ENCODE data around the gene GH1. TPM values are rescaled to one million over a fixed set of nuclear protein-coding genes. Genes with fewer than 3 reads are reported as not detected.
"Not testable (repeated sequence)": the region's sequence is repeated elsewhere in the genome, so short reads cannot be mapped to it uniquely, and the experiment has no call there.

The GH1 gene
- total and polyA plus RNA-seq, 2 of the 13 experiments (the other 11 are each of a cell fraction or from before 2014, with no cell fraction given), result not detected

DNA sequence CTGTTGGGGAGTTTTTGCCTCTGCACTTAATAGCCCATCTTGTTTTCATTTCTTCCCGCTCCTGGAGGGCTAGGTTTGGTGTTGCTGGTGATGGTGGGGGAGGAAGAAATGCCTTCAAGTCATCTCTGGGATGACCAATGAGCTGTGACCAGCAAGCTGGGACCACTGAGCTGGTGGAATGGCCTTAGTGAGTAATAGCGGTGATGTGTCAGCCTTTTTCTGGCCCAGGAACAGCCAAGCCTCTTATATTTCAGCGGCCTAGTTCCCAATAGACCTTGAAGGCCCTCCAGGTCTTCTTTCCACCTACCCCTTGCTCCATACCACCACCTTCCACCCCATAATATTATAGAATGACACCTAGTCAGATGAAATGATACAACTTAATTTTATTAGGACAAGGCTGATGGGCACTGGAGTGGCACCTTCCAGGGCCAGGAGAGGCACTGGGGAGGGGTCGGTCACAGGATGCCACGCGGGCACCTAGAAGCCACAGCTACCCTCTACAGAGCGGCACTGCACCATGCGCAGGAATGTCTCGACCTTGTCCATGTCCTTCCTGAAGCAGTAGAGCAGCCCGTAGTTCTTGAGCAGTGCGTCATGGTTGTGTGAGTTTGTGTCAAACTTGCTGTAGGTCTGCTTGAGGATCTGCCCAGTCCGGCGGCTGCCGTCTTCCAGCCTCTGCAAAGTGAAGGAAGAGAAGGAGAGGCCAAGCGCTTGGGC is 46.8 kb downstream of the GH1 start:
- DNase-seq (ENCODE audit: low spot score); H3K4me1 ChIP-seq (ENCODE audit: insufficient read depth, low read length); intact Hi-C loops (cut with micrococcal nuclease; ENCODE audit: unreplicated experiment); ATAC-seq; FAIRE-seq; H3K79me2 ChIP-seq (ENCODE audit: insufficient read depth, low read length); H3K36me3 ChIP-seq (replicated peaks in 1 of 2; ENCODE audit: control insufficient read depth in 1 of 2, insufficient read depth in 2 of 2, low read length in 2 of 2); H3K27ac ChIP-seq (ENCODE audit: extremely low read length, insufficient read depth, low read length); H2AFZ ChIP-seq (ENCODE audit: low read length); CTCF ChIA-PET (ENCODE audit: low intra/inter-chr PET ratio, low total read pairs); H3K9ac ChIP-seq (ENCODE audit: insufficient read depth, low read depth, low read length); H3K4me2 ChIP-seq (ENCODE audit: low read depth, low read length); H4K20me1 ChIP-seq (ENCODE audit: insufficient read depth, low read length); H3K9me3 ChIP-seq (ENCODE audit: low read length); in situ Hi-C loops (cut with HindIII; ENCODE audit: extremely low pct_ligation_motif_present, low pct_unique_long_range_greater_than_20kb); POLR2A ChIA-PET; BruUV-seq (replicated peaks); H3K4me3 ChIP-seq (replicated peaks in 1 of 3; ENCODE audit: insufficient read depth in 1 of 3, low read depth in 2 of 3, low read length in 3 of 3): not testable (repeated sequence)
- H3K27me3 ChIP-seq (ENCODE audit: control insufficient read depth in 1 of 2, insufficient read depth in 2 of 2, low read length in 2 of 2), result peaks cover 0 to 12% of the 10 kb centered on the region in 2 experiments; a peak in 3 of 5 replicates
- 48% methylated on average over 7 of the region's 15 CpGs for WGBS (ENCODE audit: low lambda C conversion rate)

DNA sequence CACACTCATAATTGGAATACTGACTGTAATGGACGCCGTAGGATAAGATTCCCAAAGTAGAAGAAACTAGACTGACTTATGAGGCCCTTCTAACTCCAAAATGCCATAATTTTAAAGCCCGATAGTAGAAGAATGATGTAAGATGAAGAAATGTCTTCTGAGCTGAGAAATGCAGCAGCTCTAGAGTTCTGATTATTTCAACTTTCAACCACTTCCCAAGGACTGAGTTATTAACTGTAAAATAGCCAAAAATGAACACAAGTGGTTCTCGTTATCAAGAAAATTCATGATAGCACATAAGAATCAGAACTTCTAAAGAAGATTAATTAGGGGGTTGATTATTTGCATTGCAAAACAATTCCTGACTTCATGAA is 48.4 kb downstream of the GH1 start:
- DNase-seq (ENCODE audit: low spot score); H4K20me1 ChIP-seq (ENCODE audit: insufficient read depth, low read length); POLR2A ChIA-PET; H3K4me1 ChIP-seq (ENCODE audit: insufficient read depth, low read length); ATAC-seq; in situ Hi-C loops (cut with HindIII; ENCODE audit: extremely low pct_ligation_motif_present, low pct_unique_long_range_greater_than_20kb); H3K27ac ChIP-seq (ENCODE audit: extremely low read length, insufficient read depth, low read length); H3K4me2 ChIP-seq (ENCODE audit: low read depth, low read length); BruUV-seq (replicated peaks); CTCF ChIA-PET (ENCODE audit: low intra/inter-chr PET ratio, low total read pairs); H2AFZ ChIP-seq (ENCODE audit: low read length); H3K36me3 ChIP-seq (replicated peaks in 1 of 2; ENCODE audit: control insufficient read depth in 1 of 2, insufficient read depth in 2 of 2, low read length in 2 of 2); FAIRE-seq; H3K79me2 ChIP-seq (ENCODE audit: insufficient read depth, low read length); H3K4me3 ChIP-seq (replicated peaks in 1 of 3; ENCODE audit: insufficient read depth in 1 of 3, low read depth in 2 of 3, low read length in 3 of 3); H3K9ac ChIP-seq (ENCODE audit: insufficient read depth, low read depth, low read length); H3K9me3 ChIP-seq (ENCODE audit: low read length); intact Hi-C loops (cut with micrococcal nuclease; ENCODE audit: unreplicated experiment): not testable (repeated sequence)
- 45% methylated on average over 4 of the region's 4 CpGs for WGBS (ENCODE audit: low lambda C conversion rate)
- peaks cover 1 to 12% of the 10 kb centered on the region in 2 experiments; a peak in 3 of 5 replicates for H3K27me3 ChIP-seq (ENCODE audit: control insufficient read depth in 1 of 2, insufficient read depth in 2 of 2, low read length in 2 of 2)

Data from HepG2 (cell line).